Tibial nerve (tissue), 3 donors: ENCODE measurements around the gene BTRC.

Source experiments
- CTCF ChIP-seq, 5 experiments: fragments of 200-600 bp in 3 of 5; fragments of 450-650 bp in 2 of 5; sonication (generic) in 3 of 5; IDR thresholded peaks; one replicate each; pipeline ENCODE4 v1.5.1; 2016 to 2019; ENCODE audit warnings: antibody characterized with exemption in 5 of 5, mild to moderate bottlenecking in 3 of 5, moderate library complexity in 2 of 5
- POLR2A ChIP-seq, 2 donors: fragments of 450-650 bp; IDR thresholded peaks; one replicate each; pipeline ENCODE4 v1.6.1; 2017; ENCODE audit warnings: antibody characterized with exemption in 2 of 2, mild to moderate bottlenecking in 2 of 2, moderate library complexity in 2 of 2

- TF ChIP-seq CTCF (IDR thresholded peaks at IDR 0.05) (no peak), POLR2A (IDR thresholded peaks at IDR 0.05) (no peak)
Measured at GRCh38 chr10:101481256-101481655, 127.3 kb downstream of the BTRC start.
